K562 (cell line): ENCODE data around the gene AFG1L. TPM values are rescaled to one million over a fixed set of nuclear protein-coding genes. Genes with fewer than 3 reads are reported as not detected.

ENCODE experiments used
- ATAC-seq: fragments of 200-7000 bp; cut with Tn5 transposase; 3 replicates; pipeline ENCODE4 v1.9.1; 2020; ENCODE audit warnings: moderate library complexity
- BruUV-seq: library from RNA; stranded (reverse); fragments of 400-500 nt; replicated peaks from 2 replicates; lab custom pipeline; 2021; lab: Mats Ljungman, UMichigan
- CTCF ChIA-PET: fragments of 300-600 bp; formaldehyde crosslinking; extraction: SDS; loops from one replicate; lab custom pipeline; 2021; ENCODE audit warnings: low intra/inter-chr PET ratio; lab: Yijun Ruan, JAX
- POLR2A ChIA-PET: fragments of 300-600, 350-650 bp; sonication (Branson Sonifier 250); formaldehyde crosslinking; extraction: SDS; loops from one replicate; lab custom pipeline; 2021; ENCODE audit warnings: antibody characterized with exemption, inconsistent platforms; lab: Yijun Ruan, JAX
- DNase-seq, 4 experiments: peaks; one replicate each; pipeline versions ENCODE4 v3.0.0 to v3.0.0-alpha.2; 2011 to 2018; ENCODE audit warnings: low spot score in 3 of 4, mixed read lengths in 3 of 4; ENCODE audit errors: extremely low read depth in 1 of 4
- FAIRE-seq: peaks from 2 replicates; lab custom pipeline; 2011; peaks lifted over from hg19 to GRCh38; lab: Jason Lieb, UNC
- H2AFZ ChIP-seq: 2 replicates; pipeline ENCODE4 v1.6.0; 2011; ENCODE audit warnings: low read depth, low read length, control low read depth, inconsistent platforms
- H3K27ac ChIP-seq: fragments of 200-600 bp; 3 replicates; pipeline ENCODE4 v1.8.0; 2011; ENCODE audit warnings: low read depth, mild to moderate bottlenecking, control low read depth, inconsistent platforms, low read length, moderate library complexity, mixed read lengths; ENCODE audit errors: extremely low read depth
- H3K27me3 ChIP-seq, 2 experiments: fragments of 300-600 bp in 1 of 2; 2 replicates in 1 of 2; 3 replicates in 1 of 2; pipeline versions ENCODE4 v1.6.0 to v1.8.0; 2011; ENCODE audit warnings: inconsistent platforms in 2 of 2, low read length in 2 of 2, mild to moderate bottlenecking in 1 of 2, mixed read lengths in 1 of 2, moderate library complexity in 1 of 2; ENCODE audit not compliant: control insufficient read depth in 2 of 2, insufficient read depth in 2 of 2
- H3K36me3 ChIP-seq: fragments of 300-600 bp; 3 replicates; pipeline ENCODE4 v1.8.0; 2011; ENCODE audit warnings: mild to moderate bottlenecking, low read length, inconsistent platforms; ENCODE audit not compliant: control insufficient read depth, insufficient read depth
- H3K4me1 ChIP-seq, 2 experiments: fragments of 200-600 bp in 1 of 2; replicated peaks in 1 of 2; 2 replicates in 1 of 2; 3 replicates in 1 of 2; pipeline versions ENCODE4 v1.5.1 to v1.8.0; 2011; ENCODE audit warnings: inconsistent platforms in 2 of 2, low read length in 2 of 2, mild to moderate bottlenecking in 1 of 2, mixed read lengths in 1 of 2, moderate library complexity in 1 of 2; ENCODE audit not compliant: control insufficient read depth in 2 of 2, insufficient read depth in 2 of 2
- H3K4me2 ChIP-seq: 2 replicates; pipeline ENCODE4 v1.6.1; 2011; ENCODE audit warnings: low read length, control low read depth, inconsistent platforms, mixed read lengths; ENCODE audit not compliant: insufficient read depth
- H3K4me3 ChIP-seq: fragments of 200-600 bp; sonication (generic), shearing (Covaris generic); 2 replicates; pipeline ENCODE4 v1.5.1; 2016; ENCODE audit warnings: control low read depth, inconsistent platforms
- H3K79me2 ChIP-seq: fragments of 200-600 bp; 3 replicates; pipeline ENCODE4 v1.8.0; 2011; ENCODE audit warnings: low read length, inconsistent platforms; ENCODE audit not compliant: control insufficient read depth, insufficient read depth
- H3K9ac ChIP-seq, 2 experiments: 2 replicates each; pipeline versions ENCODE4 v1.6.0 to v1.6.1; 2011; ENCODE audit warnings: low read depth in 2 of 2, low read length in 2 of 2, control low read depth in 1 of 2, inconsistent platforms in 1 of 2, mild to moderate bottlenecking in 1 of 2, mixed read lengths in 1 of 2; ENCODE audit not compliant: insufficient read depth in 1 of 2
- H3K9me1 ChIP-seq: one replicate; pipeline ENCODE4 v1.6.0; 2011; ENCODE audit warnings: inconsistent platforms, mild to moderate bottlenecking, low read length, moderate library complexity; ENCODE audit not compliant: control insufficient read depth, insufficient read depth
- H3K9me3 ChIP-seq: replicated peaks from 2 replicates; pipeline ENCODE4 v1.5.1; 2011; ENCODE audit warnings: low read depth, low read length, inconsistent platforms; ENCODE audit not compliant: control insufficient read depth, insufficient read depth
- H4K20me1 ChIP-seq: replicated peaks from 2 replicates; pipeline ENCODE4 v1.6.1; 2011; ENCODE audit warnings: low read length, inconsistent platforms, mixed read lengths; ENCODE audit not compliant: control insufficient read depth, insufficient read depth
- CCNT2 ChIP-seq: IDR thresholded peaks from 2 replicates; pipeline ENCODE4 v1.6.1; 2011; ENCODE audit warnings: borderline replicate concordance, low read depth, mild to moderate bottlenecking, moderate library complexity, mixed read lengths, low read length; ENCODE audit not compliant: insufficient read length; ENCODE audit errors: extremely low read depth
- CHD1 ChIP-seq: fragments of 200-600 bp; sonication (generic); IDR thresholded peaks from one replicate; pipeline ENCODE4 v1.6.1; 2012; ENCODE audit warnings: mild to moderate bottlenecking, moderate library complexity, low read length, inconsistent platforms
- IRF2 ChIP-seq: sonication (generic); formaldehyde crosslinking; IDR thresholded peaks from 2 replicates; pipeline ENCODE4 v1.8.1; 2022; ENCODE audit warnings: mild to moderate bottlenecking, missing genetic modification reagents
- MYC ChIP-seq, 2 experiments: fragments of 250-450 bp in 1 of 2; sonication (Bioruptor Pico) in 1 of 2; IDR thresholded peaks; 2 replicates each; pipeline versions ENCODE4 v1.5.1 to v1.6.1; 2012 to 2021; ENCODE audit warnings: low read depth in 2 of 2, borderline replicate concordance in 1 of 2, improper control_type of control experiment in 1 of 2, low read length in 1 of 2, mild to moderate bottlenecking in 1 of 2, moderate library complexity in 1 of 2
- POLR2H ChIP-seq: IDR thresholded peaks from 2 replicates; pipeline ENCODE4 v1.6.1; 2016; ENCODE audit warnings: missing genetic modification characterization, low read depth, mild to moderate bottlenecking, control low read depth, missing compliant biosample characterization, moderate library complexity
- SP1 ChIP-seq: sonication (generic); formaldehyde crosslinking; IDR thresholded peaks from 2 replicates; pipeline ENCODE4 v1.8.1; 2022; ENCODE audit warnings: mild to moderate bottlenecking, missing genetic modification reagents
- STAT6 ChIP-seq: sonication (generic); formaldehyde crosslinking; IDR thresholded peaks from 2 replicates; pipeline ENCODE4 v1.8.1; 2023; ENCODE audit warnings: mild to moderate bottlenecking, missing genetic modification reagents
- TAF15 ChIP-seq: fragments of 200-400 bp; formaldehyde crosslinking; IDR thresholded peaks from 2 replicates; pipeline ENCODE4 v1.6.1; 2017; ENCODE audit warnings: mild to moderate bottlenecking, low read depth, low read length, moderate library complexity
- ZBTB43 ChIP-seq: sonication (generic); formaldehyde crosslinking; IDR thresholded peaks from 2 replicates; pipeline ENCODE4 v1.8.0; 2023; ENCODE audit warnings: mild to moderate bottlenecking, missing genetic modification reagents
- ZFP91 ChIP-seq: sonication (generic); formaldehyde crosslinking; IDR thresholded peaks from 2 replicates; pipeline ENCODE4 v1.8.0; 2022; ENCODE audit warnings: mild to moderate bottlenecking, missing genetic modification reagents
- ZNF143 ChIP-seq: sonication (generic); formaldehyde crosslinking; IDR thresholded peaks from 2 replicates; pipeline ENCODE4 v1.9.0; 2022; ENCODE audit warnings: mild to moderate bottlenecking, missing genetic modification reagents
- WGBS: fragments of 100-300 bp; shearing (Covaris generic); methylation state at CpG from one replicate; pipeline ENCODE4 v1.1.6; 2016; ENCODE audit warnings: low coverage, mixed read lengths; ENCODE audit not compliant: insufficient coverage; ENCODE audit errors: missing lambda C conversion rate; 5-methylcytosine and 5-hydroxymethylcytosine counted together
- in situ Hi-C: fragments of 300-500 bp; cut with MboI; formaldehyde crosslinking; loops from 4 replicates; pipeline ENCODE4 v1.15.0; 2018; ENCODE audit warnings: inconsistent platforms, mixed read lengths
- intact Hi-C: fragments of 100-400 bp; cut with micrococcal nuclease; formaldehyde crosslinking; loops from 2 replicates; pipeline ENCODE4 v1.14.2; 2022
- polyA plus RNA-seq, 8 experiments: library from polyadenylated mRNA; depleted of rRNA in 4 of 8; stranded (reverse) in 5 of 8; unstranded in 3 of 8; fragments of >200 nt; fragmentation: Nextera tagmentation in 2 of 8; fragmentation: Illumina TruSeq in 1 of 8; extraction: Ambion mirVana in 2 of 8; extraction: Trizol in 1 of 8; gene quantifications; 2 replicates each; pipeline versions ENCODE4 v1.2.1 to v1.2.3, GENCODE V29; 2011 to 2014; ENCODE audit warnings: inconsistent platforms in 1 of 8, missing spikeins in 1 of 8
- total RNA-seq, 7 experiments: library from RNA; depleted of rRNA in 6 of 7; stranded (reverse); fragments of >200 nt in 6 of 7; fragmentation: Illumina TruSeq in 2 of 7; extraction: Trizol in 2 of 7; gene quantifications; 2 replicates each; pipeline versions ENCODE4 v1.2.1 to v1.2.3, GENCODE V29; 2011 to 2021; ENCODE audit warnings: low replicate concordance in 1 of 7
- TF ChIP-seq, protein P1 (sequence below): fragments of 250-450 bp; sonication (Bioruptor Pico); IDR thresholded peaks from 2 replicates; pipeline ENCODE4 v1.9.0; 2021; ENCODE audit warnings: mild to moderate bottlenecking, inconsistent platforms
- TF ChIP-seq, protein P2 (sequence below): fragments of 450-650 bp; formaldehyde crosslinking; IDR thresholded peaks from 2 replicates; pipeline ENCODE4 v1.4.0; 2020; ENCODE audit warnings: mild to moderate bottlenecking

Gene AFG1L
- total and polyA plus RNA-seq, 9 of the 15 experiments (the other 6 are each of a cell fraction or from before 2014, with no cell fraction given), result 2.2 to 15.5 (median 5.8) TPM

- ATAC-seq (no peak), FAIRE-seq (no peak), DNase-seq (no peak)
- CTCF ChIA-PET, result no interaction called here
- no peaks in the 10 kb centered on the region for H4K20me1 ChIP-seq
- POLR2A ChIA-PET, result no interaction called here
- no peaks in the 10 kb centered on the region for H3K9me3 ChIP-seq
- H3K79me2 ChIP-seq, result no peaks in the 10 kb centered on the region
- no TSS peak for BruUV-seq
- WGBS, result 58% methylated on average over 2 of the region's 2 CpGs
- no peak overlapping the region for H3K4me2 ChIP-seq
- no peaks in the 10 kb centered on the region for H3K4me1 ChIP-seq
- H2AFZ ChIP-seq, result no peak overlapping the region
- no peaks in the 10 kb centered on the region for H3K9me1 ChIP-seq
- no peaks in the 10 kb centered on the region for H3K27me3 ChIP-seq
- in situ Hi-C loops, result no loop called here
- no peaks in the 10 kb centered on the region for H3K36me3 ChIP-seq
- H3K27ac ChIP-seq, result no peak overlapping the region
- no peak overlapping the region for H3K9ac ChIP-seq
- no peak overlapping the region for H3K4me3 ChIP-seq
- intact Hi-C loops, result no loop called here
- no peak for TF ChIP-seq ZBTB43 (CRISPR knock-in tag)
- TF ChIP-seq STAT6 (CRISPR knock-in tag), result no peak
- no peak for TF ChIP-seq CHD1
- no peak for TF ChIP-seq ZNF143 (CRISPR knock-in tag)
- TF ChIP-seq MYC (IDR thresholded peaks at IDR 0.05; ENCODE audit: low read depth, low read length), result no peak
- TF ChIP-seq MYC (CRISPR knock-in tag; IDR thresholded peaks at IDR 0.05; ENCODE audit: borderline replicate concordance, low read depth), result no peak
- TF ChIP-seq ZFP91 (CRISPR knock-in tag), result no peak
- TF ChIP-seq CCNT2, result no peak
- TF ChIP-seq SP1, result no peak
- no peak for TF ChIP-seq IRF2 (CRISPR knock-in tag)
- TF ChIP-seq, protein P1, sequence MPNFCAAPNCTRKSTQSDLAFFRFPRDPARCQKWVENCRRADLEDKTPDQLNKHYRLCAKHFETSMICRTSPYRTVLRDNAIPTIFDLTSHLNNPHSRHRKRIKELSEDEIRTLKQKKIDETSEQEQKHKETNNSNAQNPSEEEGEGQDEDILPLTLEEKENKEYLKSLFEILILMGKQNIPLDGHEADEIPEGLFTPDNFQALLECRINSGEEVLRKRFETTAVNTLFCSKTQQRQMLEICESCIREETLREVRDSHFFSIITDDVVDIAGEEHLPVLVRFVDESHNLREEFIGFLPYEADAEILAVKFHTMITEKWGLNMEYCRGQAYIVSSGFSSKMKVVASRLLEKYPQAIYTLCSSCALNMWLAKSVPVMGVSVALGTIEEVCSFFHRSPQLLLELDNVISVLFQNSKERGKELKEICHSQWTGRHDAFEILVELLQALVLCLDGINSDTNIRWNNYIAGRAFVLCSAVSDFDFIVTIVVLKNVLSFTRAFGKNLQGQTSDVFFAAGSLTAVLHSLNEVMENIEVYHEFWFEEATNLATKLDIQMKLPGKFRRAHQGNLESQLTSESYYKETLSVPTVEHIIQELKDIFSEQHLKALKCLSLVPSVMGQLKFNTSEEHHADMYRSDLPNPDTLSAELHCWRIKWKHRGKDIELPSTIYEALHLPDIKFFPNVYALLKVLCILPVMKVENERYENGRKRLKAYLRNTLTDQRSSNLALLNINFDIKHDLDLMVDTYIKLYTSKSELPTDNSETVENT (CRISPR knock-in tag), result no peak
- TF ChIP-seq TAF15, result no peak
- TF ChIP-seq POLR2H (tag), result no peak
- TF ChIP-seq, protein P2, sequence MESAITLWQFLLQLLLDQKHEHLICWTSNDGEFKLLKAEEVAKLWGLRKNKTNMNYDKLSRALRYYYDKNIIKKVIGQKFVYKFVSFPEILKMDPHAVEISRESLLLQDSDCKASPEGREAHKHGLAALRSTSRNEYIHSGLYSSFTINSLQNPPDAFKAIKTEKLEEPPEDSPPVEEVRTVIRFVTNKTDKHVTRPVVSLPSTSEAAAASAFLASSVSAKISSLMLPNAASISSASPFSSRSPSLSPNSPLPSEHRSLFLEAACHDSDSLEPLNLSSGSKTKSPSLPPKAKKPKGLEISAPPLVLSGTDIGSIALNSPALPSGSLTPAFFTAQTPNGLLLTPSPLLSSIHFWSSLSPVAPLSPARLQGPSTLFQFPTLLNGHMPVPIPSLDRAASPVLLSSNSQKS (CRISPR knock-in tag), result no peak
Observed at GRCh38 chr6:108406943-108407342, 112.1 kb downstream of the AFG1L start.
